HepG2 (cell line): ENCODE measurements around the gene PDZD7. TPM values are rescaled to one million over a fixed set of nuclear protein-coding genes. Genes with fewer than 3 reads are reported as not detected.
A peak's percentile ranks its signal among the peaks of the same experiment; 100 is the strongest.

Source experiments
- AGO1 ChIP-seq: fragments of 200-400 bp; formaldehyde crosslinking; IDR thresholded peaks from 2 replicates; pipeline ENCODE4 v1.6.1; 2017; ENCODE audit warnings: mild to moderate bottlenecking, low read depth, low read length, moderate library complexity; ENCODE audit not compliant: poor library complexity, severe bottlenecking
- ATM ChIP-seq: fragments of 450-650 bp; IDR thresholded peaks from 2 replicates; pipeline ENCODE4 v1.7.1; 2017; ENCODE audit warnings: mild to moderate bottlenecking, borderline replicate concordance
- FOXA3 ChIP-seq: IDR thresholded peaks from 2 replicates; pipeline ENCODE4 v1.6.1; 2016; ENCODE audit warnings: missing genetic modification reagents, missing compliant biosample characterization
- GATAD2A ChIP-seq: IDR thresholded peaks from 2 replicates; pipeline ENCODE4 v1.6.1; 2016
- GPN1 ChIP-seq: sonication (generic); formaldehyde crosslinking; IDR thresholded peaks from 2 replicates; pipeline ENCODE4 v1.5.1; 2020; ENCODE audit warnings: missing genetic modification reagents, borderline replicate concordance
- KDM3A ChIP-seq: IDR thresholded peaks from 2 replicates; pipeline ENCODE4 v1.6.1; 2018; ENCODE audit warnings: low read depth, missing compliant biosample characterization
- KDM5A ChIP-seq: fragments of 200-600 bp; sonication (generic); IDR thresholded peaks from 2 replicates; pipeline ENCODE4 v1.7.0; 2018; ENCODE audit warnings: antibody characterized with exemption, mild to moderate bottlenecking, low read length, borderline replicate concordance
- KLF12 ChIP-seq: sonication (generic); formaldehyde crosslinking; IDR thresholded peaks from 2 replicates; pipeline ENCODE4 v1.4.0; 2020; ENCODE audit warnings: missing genetic modification reagents, borderline replicate concordance
- MBD4 ChIP-seq: IDR thresholded peaks from 2 replicates; pipeline ENCODE4 v1.6.1; 2012; ENCODE audit warnings: low read length, inconsistent platforms, borderline replicate concordance
- MIER3 ChIP-seq: IDR thresholded peaks from 2 replicates; pipeline ENCODE4 v1.6.1; 2016; ENCODE audit warnings: missing compliant biosample characterization, borderline replicate concordance
- NFE2 ChIP-seq: sonication (generic); formaldehyde crosslinking; IDR thresholded peaks from 2 replicates; pipeline ENCODE4 v1.4.0; 2020; ENCODE audit warnings: missing genetic modification reagents
- RFX5 ChIP-seq: IDR thresholded peaks from 2 replicates; pipeline ENCODE4 v1.6.1; 2011; ENCODE audit warnings: low read depth, low read length, improper control_type of control experiment
- SALL2 ChIP-seq: sonication (generic); formaldehyde crosslinking; IDR thresholded peaks from 2 replicates; pipeline ENCODE4 v1.8.1; 2023; ENCODE audit warnings: mild to moderate bottlenecking, missing genetic modification reagents, inconsistent platforms
- SMAD9 ChIP-seq: sonication (generic); formaldehyde crosslinking; IDR thresholded peaks from 2 replicates; pipeline ENCODE4 v1.5.1; 2020; ENCODE audit warnings: mild to moderate bottlenecking, missing genetic modification reagents
- SSRP1 ChIP-seq: IDR thresholded peaks from 2 replicates; pipeline ENCODE4 v1.6.1; 2016; ENCODE audit warnings: control low read depth
- STAT5B ChIP-seq: sonication (generic); formaldehyde crosslinking; IDR thresholded peaks from 2 replicates; pipeline ENCODE4 v1.4.0; 2020; ENCODE audit warnings: missing genetic modification reagents
- TBX2 ChIP-seq: sonication (generic); formaldehyde crosslinking; IDR thresholded peaks from 2 replicates; pipeline ENCODE4 v1.5.0; 2020; ENCODE audit warnings: missing genetic modification reagents, mild to moderate bottlenecking, borderline replicate concordance
- ZFP1 ChIP-seq: IDR thresholded peaks from 2 replicates; pipeline ENCODE4 v1.6.1; 2016
- ZMYM3 ChIP-seq: sonication (generic); formaldehyde crosslinking; IDR thresholded peaks from 2 replicates; pipeline ENCODE4 v1.5.1; 2020; ENCODE audit warnings: mild to moderate bottlenecking, missing genetic modification reagents
- ZNF17 ChIP-seq: sonication (generic); formaldehyde crosslinking; IDR thresholded peaks from 2 replicates; pipeline ENCODE4 v1.5.0; 2020; ENCODE audit warnings: mild to moderate bottlenecking, missing genetic modification reagents
- ZNF329 ChIP-seq: sonication (generic); formaldehyde crosslinking; IDR thresholded peaks from 2 replicates; pipeline ENCODE4 v1.9.0; 2021; ENCODE audit warnings: low read depth, mild to moderate bottlenecking, missing genetic modification reagents
- ZNF431 ChIP-seq: sonication (generic); formaldehyde crosslinking; IDR thresholded peaks from 2 replicates; pipeline ENCODE4 v1.9.0; 2022; ENCODE audit warnings: missing genetic modification reagents, low read depth, mild to moderate bottlenecking, borderline replicate concordance
- ZNF44 ChIP-seq: sonication (generic); formaldehyde crosslinking; IDR thresholded peaks from 2 replicates; pipeline ENCODE4 v1.5.1; 2020; ENCODE audit warnings: mild to moderate bottlenecking, missing genetic modification reagents
- ZNF552 ChIP-seq: sonication (generic); formaldehyde crosslinking; IDR thresholded peaks from 2 replicates; pipeline ENCODE4 v1.9.0; 2022; ENCODE audit warnings: missing genetic modification reagents, mild to moderate bottlenecking, borderline replicate concordance
- ZNF674 ChIP-seq: sonication (generic); formaldehyde crosslinking; IDR thresholded peaks from 2 replicates; pipeline ENCODE4 v1.5.0; 2020; ENCODE audit warnings: low read depth, mild to moderate bottlenecking, missing genetic modification reagents
- ZNF709 ChIP-seq: sonication (generic); formaldehyde crosslinking; IDR thresholded peaks from 2 replicates; pipeline ENCODE4 v1.5.0; 2020; ENCODE audit warnings: mild to moderate bottlenecking, missing genetic modification reagents
- ZNF790 ChIP-seq: sonication (generic); formaldehyde crosslinking; IDR thresholded peaks from 2 replicates; pipeline ENCODE4 v1.8.0; 2022; ENCODE audit warnings: missing genetic modification reagents, mild to moderate bottlenecking, borderline replicate concordance
- ZNF792 ChIP-seq: IDR thresholded peaks from 2 replicates; pipeline ENCODE4 v1.6.1; 2016
- ZNF816 ChIP-seq: sonication (generic); formaldehyde crosslinking; IDR thresholded peaks from 2 replicates; pipeline ENCODE4 v1.8.0; 2022; ENCODE audit warnings: missing genetic modification reagents, mild to moderate bottlenecking, borderline replicate concordance
- polyA plus RNA-seq, 8 experiments: library from polyadenylated mRNA; depleted of rRNA in 3 of 8; stranded (reverse) in 7 of 8; unstranded in 1 of 8; fragments of >200 nt; fragmentation: Illumina TruSeq in 4 of 8; extraction: Trizol in 4 of 8; gene quantifications; 2 replicates each; pipeline versions ENCODE4 v1.2.1 to v1.2.3, GENCODE V29; 2011 to 2016; ENCODE audit warnings: low read depth in 4 of 8, missing spikeins in 1 of 8, mixed read lengths in 1 of 8; ENCODE audit not compliant: insufficient read depth in 1 of 8
- total RNA-seq, 5 experiments: library from RNA; depleted of rRNA; stranded (reverse); fragments of >200 nt; fragmentation: Illumina TruSeq; extraction: Trizol; gene quantifications; 2 replicates each; pipeline ENCODE4 v1.2.3, GENCODE V29; 2016; ENCODE audit warnings: low read depth in 1 of 5
- TF ChIP-seq, protein P1 (sequence below): sonication (generic); formaldehyde crosslinking; IDR thresholded peaks from 2 replicates; pipeline ENCODE4 v1.8.0; 2022; ENCODE audit warnings: missing genetic modification reagents, mild to moderate bottlenecking, inconsistent platforms, borderline replicate concordance
- TF ChIP-seq, protein P2 (sequence below): IDR thresholded peaks from 2 replicates; pipeline ENCODE4 v1.6.1; 2016; ENCODE audit warnings: mild to moderate bottlenecking

PDZD7 gene
- total and polyA plus RNA-seq, 2 of the 13 experiments (the other 11 are each of a cell fraction or from before 2014, with no cell fraction given): 0.58 to 0.73 TPM

DNA sequence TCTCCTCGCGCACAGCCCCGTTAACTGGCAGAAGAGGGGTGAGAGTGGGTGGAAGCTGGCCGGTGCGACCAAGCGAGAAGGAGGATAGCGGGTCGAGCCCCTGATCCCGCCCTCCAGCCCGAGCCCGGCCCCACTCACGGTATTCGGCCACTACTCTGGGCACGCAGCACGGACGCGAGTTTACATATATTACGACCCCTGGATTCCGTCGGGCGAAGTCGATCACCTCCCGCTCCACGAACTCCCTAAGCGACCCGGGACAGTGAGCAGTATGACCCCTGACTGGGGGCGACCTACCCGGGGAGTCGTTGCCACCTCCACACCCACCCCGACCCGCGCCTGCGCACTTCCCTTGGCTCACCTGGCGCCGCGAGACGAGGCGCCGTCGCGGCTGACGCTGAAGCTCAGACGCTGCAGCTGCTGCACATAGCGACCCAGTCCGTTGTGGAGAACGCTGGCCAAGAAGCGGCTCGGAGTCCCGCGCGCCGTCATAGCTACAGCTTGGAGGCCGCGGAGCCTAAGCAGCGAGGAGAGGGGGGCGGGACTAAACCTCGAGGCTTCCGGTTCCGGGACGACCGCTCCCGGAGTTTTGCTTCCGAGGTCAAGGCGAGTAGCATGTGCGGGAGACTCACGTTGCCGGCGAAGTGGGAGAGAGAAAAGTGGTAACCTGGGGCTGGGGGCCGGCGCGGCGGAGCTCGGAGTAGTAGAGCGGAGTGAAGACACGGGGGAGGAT, 43.8 kb downstream of the PDZD7 start, which contains the start of the genes MRPL43 and TWNK (continued):
- TF ChIP-seq SALL2 (CRISPR knock-in tag): peak; percentile 77; the same call in 1 of the 2 replicates
- TF ChIP-seq KDM5A: peak; percentile 96
- 0 out of 2 replicates have a peak, but pooled peaks have one; percentile 25 for TF ChIP-seq MBD4
- 0 out of 2 replicates have a peak, but pooled peaks have one; percentile 89 for TF ChIP-seq SMAD9 (CRISPR knock-in tag)
- TF ChIP-seq RFX5: no peak
- no peak for TF ChIP-seq ATM
- TF ChIP-seq NFE2 (CRISPR knock-in tag): no peak
- TF ChIP-seq ZNF329 (CRISPR knock-in tag): 0 out of 2 replicates have a peak, but pooled peaks have one; percentile 30
- TF ChIP-seq ZNF792 (CRISPR knock-in tag): no peak; the same call in none of the 2 replicates
- TF ChIP-seq GATAD2A (CRISPR knock-in tag): peak; percentile 37; the same call in 1 of the 2 replicates
- no peak for TF ChIP-seq ZNF816 (CRISPR knock-in tag)
- 0 out of 2 replicates have a peak, but pooled peaks have one; percentile 38 for TF ChIP-seq ZNF431 (CRISPR knock-in tag)
- TF ChIP-seq KDM3A (CRISPR knock-in tag): 0 out of 2 replicates have a peak, but pooled peaks have one; percentile 33
- no peak; the same call in 1 of the 2 replicates for TF ChIP-seq ZNF709 (CRISPR knock-in tag)
- TF ChIP-seq KLF12: peak; percentile 55; the same call in 1 of the 2 replicates
- peak; percentile 56 for TF ChIP-seq TBX2
- TF ChIP-seq ZMYM3 (CRISPR knock-in tag): peak; percentile 24; the same call in 1 of the 2 replicates
- TF ChIP-seq, protein P1, sequence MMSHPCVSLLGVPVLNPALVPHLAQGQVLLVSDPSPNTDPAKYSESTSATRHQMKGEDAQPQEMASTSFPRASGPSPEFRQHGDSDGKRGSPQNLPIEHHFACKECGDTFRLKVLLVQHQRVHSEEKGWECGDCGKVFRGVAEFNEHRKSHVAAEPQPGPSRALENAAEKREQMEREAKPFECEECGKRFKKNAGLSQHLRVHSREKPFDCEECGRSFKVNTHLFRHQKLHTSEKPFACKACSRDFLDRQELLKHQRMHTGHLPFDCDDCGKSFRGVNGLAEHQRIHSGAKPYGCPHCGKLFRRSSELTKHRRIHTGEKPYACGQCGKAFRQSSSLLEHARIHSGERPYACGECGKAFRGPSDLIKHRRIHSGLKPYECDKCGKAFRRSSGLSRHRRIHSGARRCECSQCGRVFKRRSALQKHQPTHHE: no peak
- TF ChIP-seq ZNF674: no peak; the same call in 1 of the 2 replicates
- peak; percentile 15; the same call in 1 of the 2 replicates for TF ChIP-seq GPN1 (CRISPR knock-in tag)
- no peak for TF ChIP-seq ZFP1 (CRISPR knock-in tag)
- no peak for TF ChIP-seq STAT5B (CRISPR knock-in tag)
- no peak for TF ChIP-seq ZNF17 (CRISPR knock-in tag)
- peak; percentile 12; the same call in 1 of the 2 replicates for TF ChIP-seq ZNF790 (CRISPR knock-in tag)
- TF ChIP-seq FOXA3 (CRISPR knock-in tag): no peak; the same call in 1 of the 2 replicates
- no peak for TF ChIP-seq MIER3 (CRISPR knock-in tag)
- TF ChIP-seq, protein P2, sequence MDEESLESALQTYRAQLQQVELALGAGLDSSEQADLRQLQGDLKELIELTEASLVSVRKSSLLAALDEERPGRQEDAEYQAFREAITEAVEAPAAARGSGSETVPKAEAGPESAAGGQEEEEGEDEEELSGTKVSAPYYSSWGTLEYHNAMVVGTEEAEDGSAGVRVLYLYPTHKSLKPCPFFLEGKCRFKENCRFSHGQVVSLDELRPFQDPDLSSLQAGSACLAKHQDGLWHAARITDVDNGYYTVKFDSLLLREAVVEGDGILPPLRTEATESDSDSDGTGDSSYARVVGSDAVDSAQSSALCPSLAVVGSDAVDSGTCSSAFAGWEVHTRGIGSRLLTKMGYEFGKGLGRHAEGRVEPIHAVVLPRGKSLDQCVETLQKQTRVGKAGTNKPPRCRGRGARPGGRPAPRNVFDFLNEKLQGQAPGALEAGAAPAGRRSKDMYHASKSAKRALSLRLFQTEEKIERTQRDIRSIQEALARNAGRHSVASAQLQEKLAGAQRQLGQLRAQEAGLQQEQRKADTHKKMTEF (CRISPR knock-in tag): peak; percentile 84
- no peak for TF ChIP-seq ZNF552 (CRISPR knock-in tag)
- peak; percentile 73; the same call in 1 of the 2 replicates for TF ChIP-seq ZNF44
- peak; percentile 99 for TF ChIP-seq AGO1
- peak; percentile 91 for TF ChIP-seq SSRP1 (CRISPR knock-in tag)
